KMS-11 (cell line): ENCODE measurements around the gene PIH1D2.
A peak's percentile ranks its signal among the peaks of the same experiment; 100 is the strongest.

Experiments
- H2AFZ ChIP-seq: fragments of 200-600 bp; sonication (generic); 2 replicates; pipeline ENCODE4 v1.6.1; 2016; ENCODE audit warnings: antibody characterized with exemption, mixed run types, low read depth
- H3K27ac ChIP-seq: fragments of 200-600 bp; sonication (generic); 2 replicates; pipeline ENCODE4 v1.6.1; 2016; ENCODE audit warnings: mild to moderate bottlenecking, mixed run types
- H3K27me3 ChIP-seq: fragments of 200-600 bp; sonication (generic); 2 replicates; pipeline ENCODE4 v1.6.1; 2017; ENCODE audit warnings: mild to moderate bottlenecking, low read depth, mixed run types, moderate library complexity; ENCODE audit not compliant: insufficient read depth
- H3K36me3 ChIP-seq: fragments of 200-600 bp; sonication (generic); 2 replicates; pipeline ENCODE4 v1.6.1; 2017; ENCODE audit warnings: mild to moderate bottlenecking, mixed run types; ENCODE audit not compliant: insufficient read depth
- H3K4me1 ChIP-seq: fragments of 200-600 bp; sonication (generic); 2 replicates; pipeline ENCODE4 v1.6.1; 2016; ENCODE audit warnings: mild to moderate bottlenecking, low read depth, mixed run types; ENCODE audit not compliant: poor library complexity, severe bottlenecking
- H3K4me2 ChIP-seq: fragments of 200-600 bp; sonication (generic); 2 replicates; pipeline ENCODE4 v1.7.0; 2016; ENCODE audit warnings: mild to moderate bottlenecking, mixed run types
- H3K4me3 ChIP-seq: fragments of 200-600 bp; sonication (generic); IDR thresholded peaks from 2 replicates; pipeline ENCODE4 v1.6.1; 2017; ENCODE audit warnings: low read depth, low read length, mixed read lengths; ENCODE audit not compliant: insufficient read depth
- H3K79me2 ChIP-seq: fragments of 200-600 bp; sonication (generic); 2 replicates; pipeline ENCODE4 v1.6.1; 2016; ENCODE audit warnings: low read depth, mixed run types; ENCODE audit not compliant: insufficient read depth
- H3K9ac ChIP-seq: fragments of 200-600 bp; sonication (generic); 2 replicates; pipeline ENCODE4 v1.6.1; 2016; ENCODE audit warnings: mild to moderate bottlenecking, mixed run types
- H4K20me1 ChIP-seq: fragments of 200-600 bp; sonication (generic); 2 replicates; pipeline ENCODE4 v1.6.1; 2016; ENCODE audit warnings: mild to moderate bottlenecking, mixed run types; ENCODE audit not compliant: insufficient read depth
- CTCF ChIP-seq: fragments of 200-600 bp; sonication (generic); conservative IDR thresholded peaks from 2 replicates; pipeline ENCODE4 v1.6.1; 2017; ENCODE audit warnings: low read depth, mild to moderate bottlenecking, antibody characterized with exemption, low read length, moderate library complexity, mixed read lengths

PIH1D2 gene

DNA sequence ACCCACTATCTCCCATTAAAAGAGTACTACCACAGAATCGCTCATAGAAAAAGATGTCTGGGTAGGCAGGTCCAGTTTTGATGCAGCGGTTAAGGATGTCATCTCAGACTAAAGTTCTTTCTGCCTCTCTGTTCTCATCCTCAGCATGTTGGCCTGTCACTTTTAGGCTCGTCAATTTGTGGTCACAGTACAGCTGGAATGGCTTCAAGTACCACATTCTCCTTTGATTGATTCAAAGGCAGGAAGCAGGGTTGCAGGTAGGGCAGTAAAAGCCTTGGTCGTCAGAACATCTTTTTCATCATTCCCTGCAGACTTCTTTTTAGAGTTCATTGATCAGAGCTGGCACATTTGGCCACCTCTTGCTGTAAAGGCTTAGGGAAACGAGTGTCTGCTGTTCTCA, 41.6 kb upstream of the PIH1D2 start:
- H3K36me3 ChIP-seq = no peaks in the 10 kb centered on the region
- no peak overlapping the region for H3K27ac ChIP-seq
- H3K79me2 ChIP-seq = no peaks in the 10 kb centered on the region

GRCh38 chr11:112114460-112114859, 40.6 kb upstream of the PIH1D2 start:
- no peak for TF ChIP-seq CTCF
- Histone ChIP-seq H3K4me2 (no peak overlapping the region), H3K9ac (no peak overlapping the region), H2AFZ (no peak overlapping the region), H3K27me3 (no peaks in the 10 kb centered on the region), H4K20me1 (no peaks in the 10 kb centered on the region), H3K4me1 (peaks cover 26% of the 10 kb centered on the region), H3K36me3 (no peaks in the 10 kb centered on the region), H3K79me2 (no peaks in the 10 kb centered on the region), H3K27ac (no peak overlapping the region), H3K4me3 (no peak overlapping the region)

More for the DNA sequence above, 41.6 kb upstream of the PIH1D2 start:
- no peaks in the 10 kb centered on the region for H4K20me1 ChIP-seq
- no peak overlapping the region for H3K4me2 ChIP-seq
- H3K4me3 ChIP-seq = no peak overlapping the region
- no peak for TF ChIP-seq CTCF
- H3K27me3 ChIP-seq = no peaks in the 10 kb centered on the region
- no peak overlapping the region for H2AFZ ChIP-seq
- H3K9ac ChIP-seq = no peak overlapping the region
- H3K4me1 ChIP-seq = peaks cover 26% of the 10 kb centered on the region

GRCh38 chr11:112113539-112114457, 40.0 kb upstream of the PIH1D2 start:
- Histone ChIP-seq H3K27ac (no peak overlapping the region), H3K36me3 (no peaks in the 10 kb centered on the region), H3K4me2 (peak overlapping the region; percentile 19), H3K27me3 (no peaks in the 10 kb centered on the region), H2AFZ (peak overlapping the region; percentile 12; the same call in 1 of the 2 replicates), H4K20me1 (no peaks in the 10 kb centered on the region), H3K4me3 (no peak overlapping the region), H3K4me1 (peaks cover 23% of the 10 kb centered on the region), H3K79me2 (no peaks in the 10 kb centered on the region), H3K9ac (no peak overlapping the region)
- TF ChIP-seq CTCF = peak; percentile 64

- no peak overlapping the region for H3K27ac ChIP-seq
- no peak for TF ChIP-seq CTCF
- no peak overlapping the region for H3K9ac ChIP-seq
- H2AFZ ChIP-seq = no peak overlapping the region
- no peaks in the 10 kb centered on the region for H4K20me1 ChIP-seq
- no peaks in the 10 kb centered on the region for H3K4me1 ChIP-seq
- no peaks in the 10 kb centered on the region for H3K36me3 ChIP-seq
- no peaks in the 10 kb centered on the region for H3K79me2 ChIP-seq
- no peak overlapping the region for H3K4me3 ChIP-seq
- no peak overlapping the region for H3K4me2 ChIP-seq
- no peaks in the 10 kb centered on the region for H3K27me3 ChIP-seq
Measured at GRCh38 chr11:112106070-112106469, 32.3 kb upstream of the PIH1D2 start.
